ENCODE measurements around the gene KIF26B.

DNA sequence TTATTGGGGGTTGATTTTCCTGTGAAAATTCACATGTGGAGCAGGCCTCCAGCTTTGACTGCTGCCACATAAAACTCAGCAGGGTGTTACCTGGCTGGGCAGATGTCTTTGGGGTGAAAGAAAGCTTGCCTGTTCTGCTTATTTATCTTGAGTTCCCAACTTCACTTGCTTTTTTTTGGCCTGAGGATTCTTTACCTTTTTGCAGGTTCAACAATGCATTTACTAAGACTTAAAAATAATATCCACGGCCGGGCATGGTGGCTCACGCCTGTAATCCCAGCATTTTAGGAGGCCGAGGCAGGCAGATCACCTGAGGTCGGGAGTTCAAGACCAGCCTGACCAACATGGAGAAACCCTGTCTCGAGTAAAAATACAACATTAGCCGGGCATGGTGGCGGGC is 509.1 kb downstream of the KIF26B start:
- TF ChIP-seq PHF8 (IDR thresholded peaks at IDR 0.05; ENCODE audit: borderline replicate concordance, low read depth) (no peak), POLR2A (IDR thresholded peaks at IDR 0.05; ENCODE audit: low read length) (no peak), REST (IDR thresholded peaks at IDR 0.05) (no peak), MAZ (IDR thresholded peaks at IDR 0.05; ENCODE audit: borderline replicate concordance, low read depth, low read length) (no peak), MAFK (IDR thresholded peaks at IDR 0.05; ENCODE audit: partially characterized antibody) (no peak), RFX5 (IDR thresholded peaks at IDR 0.05) (no peak), JUN (IDR thresholded peaks at IDR 0.05) (no peak), POLR2AphosphoS2 (conservative IDR thresholded peaks at IDR 0.05; ENCODE audit: low read length) (no peak), SMC3 (IDR thresholded peaks at IDR 0.05) (no peak)
- TF ChIP-seq, protein P1, sequence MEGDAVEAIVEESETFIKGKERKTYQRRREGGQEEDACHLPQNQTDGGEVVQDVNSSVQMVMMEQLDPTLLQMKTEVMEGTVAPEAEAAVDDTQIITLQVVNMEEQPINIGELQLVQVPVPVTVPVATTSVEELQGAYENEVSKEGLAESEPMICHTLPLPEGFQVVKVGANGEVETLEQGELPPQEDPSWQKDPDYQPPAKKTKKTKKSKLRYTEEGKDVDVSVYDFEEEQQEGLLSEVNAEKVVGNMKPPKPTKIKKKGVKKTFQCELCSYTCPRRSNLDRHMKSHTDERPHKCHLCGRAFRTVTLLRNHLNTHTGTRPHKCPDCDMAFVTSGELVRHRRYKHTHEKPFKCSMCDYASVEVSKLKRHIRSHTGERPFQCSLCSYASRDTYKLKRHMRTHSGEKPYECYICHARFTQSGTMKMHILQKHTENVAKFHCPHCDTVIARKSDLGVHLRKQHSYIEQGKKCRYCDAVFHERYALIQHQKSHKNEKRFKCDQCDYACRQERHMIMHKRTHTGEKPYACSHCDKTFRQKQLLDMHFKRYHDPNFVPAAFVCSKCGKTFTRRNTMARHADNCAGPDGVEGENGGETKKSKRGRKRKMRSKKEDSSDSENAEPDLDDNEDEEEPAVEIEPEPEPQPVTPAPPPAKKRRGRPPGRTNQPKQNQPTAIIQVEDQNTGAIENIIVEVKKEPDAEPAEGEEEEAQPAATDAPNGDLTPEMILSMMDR (IDR thresholded peaks at IDR 0.05): no peak
- TF ChIP-seq, protein P2, sequence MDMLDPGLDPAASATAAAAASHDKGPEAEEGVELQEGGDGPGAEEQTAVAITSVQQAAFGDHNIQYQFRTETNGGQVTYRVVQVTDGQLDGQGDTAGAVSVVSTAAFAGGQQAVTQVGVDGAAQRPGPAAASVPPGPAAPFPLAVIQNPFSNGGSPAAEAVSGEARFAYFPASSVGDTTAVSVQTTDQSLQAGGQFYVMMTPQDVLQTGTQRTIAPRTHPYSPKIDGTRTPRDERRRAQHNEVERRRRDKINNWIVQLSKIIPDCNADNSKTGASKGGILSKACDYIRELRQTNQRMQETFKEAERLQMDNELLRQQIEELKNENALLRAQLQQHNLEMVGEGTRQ (IDR thresholded peaks at IDR 0.05): no peak
- TF ChIP-seq, protein P3, sequence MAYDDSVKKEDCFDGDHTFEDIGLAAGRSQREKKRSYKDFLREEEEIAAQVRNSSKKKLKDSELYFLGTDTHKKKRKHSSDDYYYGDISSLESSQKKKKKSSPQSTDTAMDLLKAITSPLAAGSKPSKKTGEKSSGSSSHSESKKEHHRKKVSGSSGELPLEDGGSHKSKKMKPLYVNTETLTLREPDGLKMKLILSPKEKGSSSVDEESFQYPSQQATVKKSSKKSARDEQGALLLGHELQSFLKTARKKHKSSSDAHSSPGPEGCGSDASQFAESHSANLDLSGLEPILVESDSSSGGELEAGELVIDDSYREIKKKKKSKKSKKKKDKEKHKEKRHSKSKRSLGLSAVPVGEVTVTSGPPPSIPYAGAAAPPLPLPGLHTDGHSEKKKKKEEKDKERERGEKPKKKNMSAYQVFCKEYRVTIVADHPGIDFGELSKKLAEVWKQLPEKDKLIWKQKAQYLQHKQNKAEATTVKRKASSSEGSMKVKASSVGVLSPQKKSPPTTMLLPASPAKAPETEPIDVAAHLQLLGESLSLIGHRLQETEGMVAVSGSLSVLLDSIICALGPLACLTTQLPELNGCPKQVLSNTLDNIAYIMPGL (CRISPR knock-in tag; IDR thresholded peaks at IDR 0.05; ENCODE audit: borderline replicate concordance): no peak

Data from A549 (cell line).